A549 (cell line): ENCODE measurements around the gene ABLIM1. TPM values are rescaled to one million over a fixed set of nuclear protein-coding genes. Genes with fewer than 3 reads are reported as not detected.

ENCODE experiments used
- ATAC-seq, 2 experiments: fragments of 200-7000 bp in 1 of 2; fragments of >200 bp in 1 of 2; cut with Nextera tagmentation in 1 of 2; cut with Tn5 transposase in 1 of 2; 3 replicates each; pipeline versions ENCODE4 v1.8.0 to v1.9.1; 2018 to 2020; ENCODE audit warnings: mild to moderate bottlenecking in 1 of 2, moderate library complexity in 1 of 2
- CTCF ChIA-PET: fragments of 300-600 bp; sonication (Branson Sonifier 250); formaldehyde crosslinking; extraction: SDS; loops from one replicate; lab custom pipeline; 2021; ENCODE audit warnings: antibody characterized with exemption, inconsistent platforms; lab: Yijun Ruan, JAX
- POLR2A ChIA-PET: fragments of 350-600 bp; formaldehyde crosslinking; extraction: SDS; loops from one replicate; lab custom pipeline; 2021; ENCODE audit warnings: antibody characterized with exemption, inconsistent platforms; lab: Yijun Ruan, JAX
- DNase-seq, 2 experiments: peaks; one replicate each; pipeline versions ENCODE4 v3.0.0 to v3.0.0-alpha.2; 2011 to 2016; ENCODE audit warnings: low read depth in 1 of 2, low spot score in 1 of 2
- FAIRE-seq: peaks from 2 replicates; lab custom pipeline; 2011; peaks lifted over from hg19 to GRCh38; lab: Jason Lieb, UNC
- H3K27ac ChIP-seq, 2 experiments: fragments of >200 bp; sonication (Bioruptor Twin); formaldehyde crosslinking; 3 replicates each; pipeline ENCODE4 v1.5.1; 2016 to 2017
- H3K4me1 ChIP-seq: fragments of >200 bp; sonication (Bioruptor Twin); formaldehyde crosslinking; 3 replicates; pipeline ENCODE4 v1.6.1; 2016
- H3K4me2 ChIP-seq: fragments of >200 bp; sonication (Bioruptor Twin); formaldehyde crosslinking; 3 replicates; pipeline ENCODE4 v1.6.1; 2016
- H3K4me3 ChIP-seq: fragments of >200 bp; sonication (Bioruptor Twin); formaldehyde crosslinking; 3 replicates; pipeline ENCODE4 v1.5.1; 2016
- H3K9me3 ChIP-seq: fragments of >200 bp; sonication (Bioruptor Twin); formaldehyde crosslinking; 3 replicates; pipeline ENCODE4 v1.6.1; 2016
- BHLHE40 ChIP-seq: IDR thresholded peaks from 2 replicates; pipeline ENCODE4 v1.6.1; 2012; ENCODE audit warnings: low read depth, low read length, inconsistent platforms
- CBX8 ChIP-seq: fragments of 200-600 bp; sonication (generic); IDR thresholded peaks from 2 replicates; pipeline ENCODE4 v1.6.1; 2016
- CTCF ChIP-seq: fragments of >200 bp; sonication (Bioruptor Twin); formaldehyde crosslinking; IDR thresholded peaks from 3 replicates; pipeline ENCODE4 v1.5.1; 2016
- FOSL2 ChIP-seq, 2 experiments: fragments of 450-650 bp in 1 of 2; fragments of >200 bp in 1 of 2; sonication (Bioruptor Twin) in 1 of 2; formaldehyde crosslinking; IDR thresholded peaks; 2 replicates each; pipeline versions ENCODE4 v1.5.0 to v1.6.1; 2016 to 2020; ENCODE audit warnings: mild to moderate bottlenecking in 1 of 2, moderate library complexity in 1 of 2
- HDAC2 ChIP-seq: fragments of 200-600 bp; sonication (generic); IDR thresholded peaks from 2 replicates; pipeline ENCODE4 v1.6.1; 2016
- HOXB5 ChIP-seq: fragments of 250-450 bp; sonication (Bioruptor Pico); IDR thresholded peaks from 2 replicates; pipeline ENCODE4 v1.5.0; 2020; ENCODE audit warnings: mild to moderate bottlenecking, moderate library complexity
- KDM1A ChIP-seq: fragments of 200-600 bp; sonication (generic); IDR thresholded peaks from 2 replicates; pipeline ENCODE4 v1.6.1; 2016; ENCODE audit warnings: low read depth, mild to moderate bottlenecking
- MAZ ChIP-seq: fragments of 150-350 bp; IDR thresholded peaks from 2 replicates; pipeline ENCODE4 v1.6.1; 2014; ENCODE audit warnings: antibody characterized with exemption, low read depth, low read length, borderline replicate concordance
- MYC ChIP-seq: IDR thresholded peaks from 2 replicates; pipeline ENCODE4 v1.6.1; 2012; ENCODE audit warnings: mild to moderate bottlenecking, inconsistent platforms, low read length, improper control_type of control experiment, borderline replicate concordance
- PBX3 ChIP-seq: IDR thresholded peaks from 2 replicates; pipeline ENCODE4 v1.6.1; 2012
- PHF8 ChIP-seq: fragments of 200-600 bp; sonication (generic); IDR thresholded peaks from 2 replicates; pipeline ENCODE4 v1.6.1; 2016; ENCODE audit warnings: low read depth, mild to moderate bottlenecking, antibody characterized with exemption, moderate library complexity, borderline replicate concordance
- POLR2A ChIP-seq: IDR thresholded peaks from 2 replicates; pipeline ENCODE4 v1.6.1; 2012; ENCODE audit warnings: mild to moderate bottlenecking, low read length
- POLR2AphosphoS2 ChIP-seq: conservative IDR thresholded peaks from 2 replicates; pipeline ENCODE4 v1.6.1; 2012; ENCODE audit warnings: low read length, improper control_type of control experiment, inconsistent platforms
- RFX5 ChIP-seq: fragments of 450-650 bp; IDR thresholded peaks from 2 replicates; pipeline ENCODE4 v1.7.1; 2014; ENCODE audit warnings: antibody characterized with exemption, mild to moderate bottlenecking, moderate library complexity
- SMC3 ChIP-seq: fragments of >200 bp; sonication (Bioruptor Twin); formaldehyde crosslinking; IDR thresholded peaks from 3 replicates; pipeline ENCODE4 v1.6.1; 2018; ENCODE audit warnings: inconsistent platforms
- ZC3H11A ChIP-seq: fragments of 450-650 bp; IDR thresholded peaks from 2 replicates; pipeline ENCODE4 v1.6.1; 2014; ENCODE audit warnings: antibody characterized with exemption, mild to moderate bottlenecking
- ZFP36 ChIP-seq: fragments of 450-650 bp; IDR thresholded peaks from 2 replicates; pipeline ENCODE4 v1.6.1; 2014; ENCODE audit warnings: borderline replicate concordance; ENCODE audit not compliant: partially characterized antibody
- ZNF302 ChIP-seq: fragments of 250-450 bp; sonication (Bioruptor Pico); IDR thresholded peaks from 2 replicates; pipeline ENCODE4 v1.9.0; 2021; ENCODE audit warnings: inconsistent platforms, mild to moderate bottlenecking, moderate library complexity
- ZSCAN20 ChIP-seq: fragments of 250-450 bp; sonication (Bioruptor Pico); IDR thresholded peaks from 2 replicates; pipeline ENCODE4 v1.8.0; 2022; ENCODE audit warnings: mild to moderate bottlenecking, moderate library complexity
- WGBS: methylation state at CpG from one replicate; pipeline ENCODE4 v1.1.6; 2017; ENCODE audit errors: missing lambda C conversion rate; 5-methylcytosine and 5-hydroxymethylcytosine counted together
- polyA plus RNA-seq, 4 experiments: library from polyadenylated mRNA; depleted of rRNA in 3 of 4; stranded (reverse); fragments of >200 nt; fragmentation: RNase III in 1 of 4; extraction: RNeasy Plus Mini Kit Qiagen cat#74134 plus additional on column Dnase treatment in 1 of 4; gene quantifications; 2 replicates in 3 of 4; 3 replicates in 1 of 4; pipeline ENCODE4 v1.2.3, GENCODE V29; 2011 to 2017

The ABLIM1 gene
- polyA plus RNA-seq, 2 of the 4 experiments (the other 2 are of a cell fraction), result 21.4 to 70.2 TPM

GRCh38 chr10:114412907-114413797 is 244.9 kb downstream of the ABLIM1 start (continued):
- no peak for TF ChIP-seq CTCF
- TF ChIP-seq BHLHE40, result no peak
- no peak for TF ChIP-seq MAZ
- TF ChIP-seq MYC, result no peak
- no peak for TF ChIP-seq ZFP36
- TF ChIP-seq, all 56 proteins: peak for 4

GRCh38 chr10:114408968-114409444 is 249.1 kb downstream of the ABLIM1 start:
- FAIRE-seq (no peak), DNase-seq (no peak), ATAC-seq (no peak)
- ChIA-PET CTCF (interaction anchor here (1.0 to 1.7 kb wide), 5 partner anchors 26 to 105 kb away, joined by 3 to 15 read pairs (median 5); no protein-coding TSS in a partner anchor), POLR2A (no interaction called here)
- Histone ChIP-seq H3K27ac (0 out of 6 replicates have a peak overlapping the region, but pooled peaks of 1 of the 2 experiments have one; percentile 42), H3K9me3 (no peaks in the 10 kb centered on the region), H3K4me2 (no peak overlapping the region), H3K4me3 (no peak overlapping the region), H3K4me1 (peaks cover 35% of the 10 kb centered on the region)
- TF ChIP-seq PHF8 (no peak), FOSL2 (IDR thresholded peaks at IDR 0.05) (no peak), FOSL2 (CRISPR knock-in tag; IDR thresholded peaks at IDR 0.05) (peak; percentile 45; the same call in 1 of the 2 replicates), ZNF302 (CRISPR knock-in tag) (no peak)
- WGBS, result 51% methylated on average over 5 of the region's 5 CpGs

- Histone ChIP-seq H3K27ac (peak overlapping the region in 1 of 2 experiments; percentile 11; a peak in 1 of 6 replicates), H3K4me2 (no peak overlapping the region), H3K4me3 (no peak overlapping the region), H3K4me1 (peaks cover 33% of the 10 kb centered on the region), H3K9me3 (no peaks in the 10 kb centered on the region)
- TF ChIP-seq HDAC2 (no peak), POLR2AphosphoS2 (no peak), KDM1A (no peak), POLR2A (no peak), CBX8 (no peak), ZSCAN20 (no peak), ZC3H11A (no peak), PBX3 (no peak), MAZ (no peak), MYC (no peak), RFX5 (no peak), HOXB5 (CRISPR knock-in tag) (no peak), SMC3 (no peak), ZFP36 (no peak)
- ATAC-seq, result no peak
- DNase-seq, result no peak
- ChIA-PET CTCF (interaction anchor here (0.8 to 1.7 kb wide), 7 partner anchors 21 to 104 kb away, joined by 3 to 15 read pairs (median 5); no protein-coding TSS in a partner anchor), POLR2A (no interaction called here)
- FAIRE-seq, result no peak
- 81% methylated on average over 12 of the region's 12 CpGs for WGBS
These were observed 249.7 kb downstream of the ABLIM1 start for GRCh38 chr10:114408112-114408967.
